Activated naive CD4-positive, alpha-beta T cell treated with anti-CD3 and anti-CD28 coated beads for 36 hours (primary cell): ENCODE results near the gene GRM7. TPM values are rescaled to one million over a fixed set of nuclear protein-coding genes. Genes with fewer than 3 reads are reported as not detected.

Experiments used
- CTCF ChIA-PET: fragments of 350-600 bp; sonication (Branson Sonifier 250); formaldehyde crosslinking; loops from one replicate; lab custom pipeline; 2021; ENCODE audit warnings: antibody characterized with exemption; lab: Charles Lee
- DNase-seq: peaks from one replicate; pipeline ENCODE4 v3.0.0-alpha.2; 2020
- H3K27ac Mint-ChIP-seq: one replicate; pipeline ENCODE4 v1.8.0; 2021; ENCODE audit warnings: mild to moderate bottlenecking, mixed read lengths
- H3K27me3 Mint-ChIP-seq: one replicate; pipeline ENCODE4 v1.8.0; 2021; ENCODE audit warnings: low read depth, mixed read lengths
- H3K36me3 Mint-ChIP-seq: one replicate; pipeline ENCODE4 v1.8.0; 2021; ENCODE audit warnings: low read depth, mixed read lengths
- H3K4me1 Mint-ChIP-seq: one replicate; pipeline ENCODE4 v1.8.0; 2021; ENCODE audit warnings: low read depth, mixed read lengths
- H3K4me3 Mint-ChIP-seq: one replicate; pipeline ENCODE4 v1.8.0; 2021; ENCODE audit warnings: mild to moderate bottlenecking, moderate library complexity, mixed read lengths
- H3K9me3 Mint-ChIP-seq: one replicate; pipeline ENCODE4 v1.8.0; 2021; ENCODE audit warnings: mixed read lengths
- intact Hi-C: fragments of 100-400 bp; cut with micrococcal nuclease; formaldehyde crosslinking; loops from one replicate; pipeline ENCODE4 v1.15.1; 2023
- total RNA-seq, 2 experiments: library from RNA; stranded (reverse); gene quantifications; one replicate each; pipeline ENCODE4 v1.2.3, GENCODE V29; 2021

Gene GRM7
- total RNA-seq, 2 experiments from 2014 or later = not detected

DNA sequence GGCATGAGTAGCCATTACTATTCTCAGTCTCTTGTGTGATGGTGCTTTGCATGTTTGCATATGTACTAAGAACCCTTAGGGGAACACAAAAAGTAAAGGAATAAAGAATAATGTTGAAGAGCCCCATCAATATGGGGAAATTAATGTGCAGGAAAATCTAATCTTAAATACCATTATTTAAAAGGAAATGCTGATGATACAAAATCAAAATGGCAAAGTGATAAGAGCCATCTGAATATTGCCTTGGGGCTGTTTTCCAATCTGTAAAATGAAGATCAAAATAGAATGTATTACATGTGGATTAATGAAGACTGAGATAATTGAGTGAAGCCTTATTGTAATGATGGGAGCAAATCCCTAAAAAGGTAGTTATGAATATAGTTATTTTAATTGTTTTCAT, 771.4 kb downstream of the GRM7 start:
- CTCF ChIA-PET = no interaction called here
- Mint-ChIP-seq H3K4me3 (no peak overlapping the region), H3K27me3 (no peaks in the 10 kb centered on the region), H3K9me3 (no peaks in the 10 kb centered on the region), H3K36me3 (no peaks in the 10 kb centered on the region), H3K4me1 (no peaks in the 10 kb centered on the region), H3K27ac (no peak overlapping the region)
- DNase-seq = no peak
- intact Hi-C loops = no loop called here

- CTCF ChIA-PET = no interaction called here
- DNase-seq = no peak
Measured at GRCh38 chr3:7637694-7638093, 776.8 kb downstream of the GRM7 start.

GRCh38 chr3:7638103-7638502, 777.2 kb downstream of the GRM7 start:
- CTCF ChIA-PET = no interaction called here
- no peak for DNase-seq
- H3K27ac Mint-ChIP-seq = no peak overlapping the region
- no peak overlapping the region for H3K4me3 Mint-ChIP-seq
- H3K9me3 Mint-ChIP-seq = no peaks in the 10 kb centered on the region
- no peaks in the 10 kb centered on the region for H3K4me1 Mint-ChIP-seq
- H3K36me3 Mint-ChIP-seq = no peaks in the 10 kb centered on the region
- intact Hi-C loops = no loop called here
- no peaks in the 10 kb centered on the region for H3K27me3 Mint-ChIP-seq

More at GRCh38 chr3:7637694-7638093, 776.8 kb downstream of the GRM7 start:
- Mint-ChIP-seq H3K27me3 (no peaks in the 10 kb centered on the region), H3K27ac (no peak overlapping the region), H3K9me3 (no peaks in the 10 kb centered on the region), H3K4me1 (no peaks in the 10 kb centered on the region), H3K4me3 (no peak overlapping the region), H3K36me3 (no peaks in the 10 kb centered on the region)
- intact Hi-C loops = no loop called here

GRCh38 chr3:7640787-7641186, 779.9 kb downstream of the GRM7 start:
- no peaks in the 10 kb centered on the region for H3K4me1 Mint-ChIP-seq
- DNase-seq = no peak
- no peaks in the 10 kb centered on the region for H3K27me3 Mint-ChIP-seq
- no peak overlapping the region for H3K27ac Mint-ChIP-seq
- no peaks in the 10 kb centered on the region for H3K36me3 Mint-ChIP-seq
- intact Hi-C loops = no loop called here
- no peaks in the 10 kb centered on the region for H3K9me3 Mint-ChIP-seq
- CTCF ChIA-PET = no interaction called here
- H3K4me3 Mint-ChIP-seq = no peak overlapping the region

- CTCF ChIA-PET = no interaction called here
- no peaks in the 10 kb centered on the region for H3K9me3 Mint-ChIP-seq
- intact Hi-C loops = no loop called here
- no peaks in the 10 kb centered on the region for H3K4me1 Mint-ChIP-seq
- H3K4me3 Mint-ChIP-seq = no peak overlapping the region
- no peak for DNase-seq
- no peaks in the 10 kb centered on the region for H3K27me3 Mint-ChIP-seq
- H3K36me3 Mint-ChIP-seq = no peaks in the 10 kb centered on the region
- no peak overlapping the region for H3K27ac Mint-ChIP-seq
Measured at GRCh38 chr3:7646851-7647250, 785.9 kb downstream of the GRM7 start.

DNA sequence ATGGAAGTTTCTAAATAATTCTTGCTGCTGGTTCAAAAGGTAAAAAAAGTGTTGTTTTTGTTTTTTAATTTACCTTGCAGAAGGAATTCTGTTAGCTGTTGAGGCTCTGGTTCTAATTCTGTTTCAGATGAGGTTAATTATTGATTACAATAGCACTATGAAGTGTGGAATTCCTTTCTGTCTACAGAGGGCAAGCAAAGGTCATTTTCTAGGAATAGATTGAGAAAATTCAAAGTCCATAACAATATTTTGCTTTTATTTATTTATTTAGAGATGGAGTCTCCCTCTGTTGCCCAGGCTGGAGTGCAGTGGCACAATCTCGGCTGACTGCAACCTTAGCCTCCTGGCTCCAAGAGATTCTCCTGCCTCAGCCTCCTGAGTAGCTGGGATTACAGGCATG, 789.6 kb downstream of the GRM7 start:
- no peak for DNase-seq
- CTCF ChIA-PET = no interaction called here
- no peak overlapping the region for H3K27ac Mint-ChIP-seq
- H3K36me3 Mint-ChIP-seq = no peaks in the 10 kb centered on the region
- H3K27me3 Mint-ChIP-seq = no peaks in the 10 kb centered on the region
- H3K4me1 Mint-ChIP-seq = no peaks in the 10 kb centered on the region
- no peaks in the 10 kb centered on the region for H3K9me3 Mint-ChIP-seq
- intact Hi-C loops = no loop called here
- H3K4me3 Mint-ChIP-seq = no peak overlapping the region

DNA sequence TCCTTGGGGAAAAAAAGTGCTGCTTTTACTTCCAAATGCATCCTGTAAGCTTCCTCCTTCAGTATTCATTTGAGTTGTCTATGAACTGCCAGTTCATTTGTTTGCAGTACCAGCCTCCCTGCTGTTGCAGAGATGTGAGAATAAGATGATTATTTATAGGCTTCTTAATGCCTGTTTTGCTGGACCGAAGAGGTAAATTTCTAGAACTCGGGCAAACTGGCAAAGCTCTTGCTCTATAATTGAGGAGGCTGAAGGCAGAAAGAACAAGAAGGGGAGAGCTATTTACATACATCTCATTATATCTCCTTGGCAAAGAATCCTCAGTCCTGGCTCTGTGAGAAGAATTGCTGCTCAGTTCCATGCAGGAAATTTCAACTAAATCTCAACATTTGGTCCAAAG, 790.4 kb downstream of the GRM7 start:
- intact Hi-C loops = no loop called here
- H3K27ac Mint-ChIP-seq = no peak overlapping the region
- H3K27me3 Mint-ChIP-seq = no peaks in the 10 kb centered on the region
- H3K9me3 Mint-ChIP-seq = no peaks in the 10 kb centered on the region
- DNase-seq = no peak
- H3K4me1 Mint-ChIP-seq = no peaks in the 10 kb centered on the region
- H3K36me3 Mint-ChIP-seq = no peaks in the 10 kb centered on the region
- CTCF ChIA-PET = no interaction called here
- no peak overlapping the region for H3K4me3 Mint-ChIP-seq

DNA sequence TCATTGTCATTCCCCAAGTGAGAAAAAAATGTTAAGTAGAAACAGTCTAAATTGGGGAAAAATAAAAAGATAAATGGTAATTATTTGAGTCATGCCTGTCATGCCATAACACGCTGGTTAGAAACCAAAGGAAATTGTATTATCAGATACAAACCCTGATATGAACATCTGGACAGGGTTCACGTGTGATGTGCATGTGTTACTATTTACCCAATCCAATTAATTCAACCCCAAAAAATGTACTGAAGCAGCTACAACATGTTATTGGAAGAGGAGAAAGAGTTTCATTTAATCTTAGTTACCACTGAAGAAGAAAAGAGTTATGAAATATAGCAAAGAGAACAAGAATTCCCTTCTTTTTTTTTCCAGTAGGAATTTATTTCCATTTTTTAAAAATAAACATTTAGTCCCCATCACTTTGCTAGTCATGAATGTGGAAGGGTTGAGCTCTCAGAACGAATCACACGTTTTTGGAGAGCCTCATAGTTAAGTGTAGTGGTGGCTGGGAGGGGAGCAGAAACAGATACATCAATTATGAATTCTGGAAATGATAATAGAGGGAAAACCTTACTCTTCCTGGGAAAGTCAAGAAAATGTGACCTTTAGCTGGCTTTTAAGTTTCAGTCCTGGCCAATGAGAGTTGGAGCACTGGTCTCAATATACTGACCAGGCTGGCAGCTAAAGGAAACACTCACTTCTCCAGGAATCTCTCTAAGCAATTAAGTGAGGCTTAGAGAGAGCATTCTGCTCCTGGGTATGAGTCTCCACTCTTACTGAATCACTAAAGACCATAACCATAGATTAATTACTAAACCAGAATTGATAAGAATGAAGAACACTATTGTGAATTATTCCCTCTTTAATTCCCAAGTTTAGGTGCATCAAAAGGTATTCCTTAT, 796.5 kb downstream of the GRM7 start:
- Mint-ChIP-seq H3K27ac (no peak overlapping the region), H3K4me1 (no peaks in the 10 kb centered on the region), H3K36me3 (no peaks in the 10 kb centered on the region), H3K4me3 (no peak overlapping the region), H3K27me3 (no peaks in the 10 kb centered on the region), H3K9me3 (no peaks in the 10 kb centered on the region)
- CTCF ChIA-PET = interaction anchor here (0.7 kb wide), 1 partner anchor 565 kb away, joined by 3 read pairs; no protein-coding TSS in a partner anchor
- DNase-seq = no peak
- intact Hi-C loops = no loop called here

DNA sequence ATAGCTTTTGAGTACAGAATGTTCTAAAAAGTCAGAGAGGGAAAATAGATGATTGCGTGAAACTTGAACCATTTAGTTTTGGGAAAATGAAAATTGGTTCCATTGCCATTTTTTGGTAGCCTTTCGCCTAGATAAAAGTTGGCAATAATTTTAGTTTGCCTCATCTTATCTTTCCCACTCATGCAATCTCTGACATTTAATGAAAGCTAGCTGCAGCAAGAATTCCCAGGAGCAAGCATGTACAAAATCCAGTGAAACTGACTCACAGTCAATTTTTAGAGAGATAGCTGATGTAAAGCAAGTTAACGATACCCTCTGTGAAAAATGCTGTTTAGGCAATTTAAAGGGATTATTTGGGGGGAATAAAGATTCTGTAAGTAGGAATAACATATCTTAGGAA, 797.4 kb downstream of the GRM7 start:
- CTCF ChIA-PET = no interaction called here
- Mint-ChIP-seq H3K27ac (no peak overlapping the region), H3K4me1 (no peaks in the 10 kb centered on the region), H3K36me3 (no peaks in the 10 kb centered on the region), H3K9me3 (no peaks in the 10 kb centered on the region), H3K27me3 (no peaks in the 10 kb centered on the region), H3K4me3 (no peak overlapping the region)
- intact Hi-C loops = no loop called here
- no peak for DNase-seq

DNA sequence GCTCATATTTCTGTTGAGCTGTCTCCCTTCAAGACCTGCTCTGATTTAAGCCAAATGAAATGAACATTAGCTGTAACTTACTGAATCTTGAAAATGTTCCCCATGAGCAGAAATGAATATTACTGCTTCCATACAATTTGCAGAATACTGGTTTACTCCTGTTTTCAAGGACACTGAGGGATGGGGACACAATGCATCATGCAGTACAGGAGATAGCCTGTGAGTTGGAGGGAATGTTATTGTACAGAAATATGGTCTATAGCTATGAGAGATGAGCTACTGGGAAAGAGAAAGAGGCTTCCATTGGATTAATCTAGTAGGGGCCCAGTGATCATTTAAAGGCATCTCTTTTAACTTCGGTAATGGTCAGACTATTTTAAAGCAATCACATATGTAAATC, 798.2 kb downstream of the GRM7 start:
- Mint-ChIP-seq H3K27me3 (no peaks in the 10 kb centered on the region), H3K9me3 (no peaks in the 10 kb centered on the region), H3K36me3 (no peaks in the 10 kb centered on the region), H3K4me3 (no peak overlapping the region), H3K27ac (no peak overlapping the region), H3K4me1 (no peaks in the 10 kb centered on the region)
- CTCF ChIA-PET = no interaction called here
- intact Hi-C loops = no loop called here
- DNase-seq = no peak

DNA sequence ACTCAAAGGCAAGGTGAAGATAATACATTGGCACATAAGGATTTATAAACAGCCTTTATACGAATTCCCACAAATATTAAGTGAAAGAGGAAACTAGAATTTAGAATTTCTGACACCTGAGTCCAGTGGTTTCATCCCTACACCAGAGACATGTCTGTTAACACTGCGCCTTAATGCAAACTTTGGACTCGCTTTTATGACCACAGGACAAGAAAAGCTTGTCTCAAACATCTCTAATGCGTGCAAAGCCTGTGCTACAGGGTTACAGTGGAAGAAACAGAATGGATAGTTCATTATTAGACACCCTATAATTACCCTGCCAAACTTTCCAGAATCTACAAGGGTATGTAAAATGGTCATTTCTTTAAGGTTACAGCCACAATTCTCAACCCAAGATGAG, 802.9 kb downstream of the GRM7 start:
- Mint-ChIP-seq H3K36me3 (no peaks in the 10 kb centered on the region), H3K27ac (no peak overlapping the region), H3K9me3 (no peaks in the 10 kb centered on the region), H3K4me1 (no peaks in the 10 kb centered on the region), H3K4me3 (no peak overlapping the region), H3K27me3 (no peaks in the 10 kb centered on the region)
- intact Hi-C loops = no loop called here
- CTCF ChIA-PET = no interaction called here
- no peak for DNase-seq

GRCh38 chr3:7667774-7668173, 806.9 kb downstream of the GRM7 start:
- intact Hi-C loops = no loop called here
- H3K4me1 Mint-ChIP-seq = no peaks in the 10 kb centered on the region
- no peak for DNase-seq
- CTCF ChIA-PET = no interaction called here
- no peaks in the 10 kb centered on the region for H3K27me3 Mint-ChIP-seq
- no peak overlapping the region for H3K27ac Mint-ChIP-seq
- no peaks in the 10 kb centered on the region for H3K9me3 Mint-ChIP-seq
- no peaks in the 10 kb centered on the region for H3K36me3 Mint-ChIP-seq
- no peak overlapping the region for H3K4me3 Mint-ChIP-seq

DNA sequence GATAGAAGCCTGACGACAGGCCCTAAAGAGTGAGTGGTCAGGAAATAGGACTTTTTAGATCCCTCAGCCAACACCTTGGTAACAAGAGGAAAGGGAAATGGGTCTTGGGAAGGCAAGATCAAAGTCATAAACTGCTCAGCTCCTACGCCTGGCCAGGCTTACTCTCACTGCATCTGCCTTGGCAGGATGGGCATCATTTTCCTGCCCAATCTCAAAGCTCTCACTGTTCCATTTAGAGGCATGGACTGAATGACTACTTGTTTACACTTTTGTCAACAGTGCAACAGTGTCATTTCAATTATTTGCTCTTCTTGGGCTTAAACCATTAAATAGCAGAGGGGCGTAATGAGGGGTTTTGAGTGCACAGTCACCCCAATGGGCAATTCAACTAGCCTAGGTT, 808.7 kb downstream of the GRM7 start:
- CTCF ChIA-PET = no interaction called here
- DNase-seq = no peak
- Mint-ChIP-seq H3K9me3 (no peaks in the 10 kb centered on the region), H3K36me3 (no peaks in the 10 kb centered on the region), H3K4me1 (no peaks in the 10 kb centered on the region), H3K4me3 (no peak overlapping the region), H3K27me3 (no peaks in the 10 kb centered on the region), H3K27ac (no peak overlapping the region)
- intact Hi-C loops = no loop called here
